Measurements from ENCODE around the gene ANO3.

The ANO3 gene

GRCh38 chr11:26551186-26551801 is 219.4 kb downstream of the ANO3 start:
- no peak overlapping the region for H3K4me3 ChIP-seq (ENCODE audit: low read depth, low read length)
- TF ChIP-seq POLR2A (IDR thresholded peaks at IDR 0.05; ENCODE audit: extremely low read depth, insufficient read length): no peak
- peak; percentile 18 for TF ChIP-seq CTCF (IDR thresholded peaks at IDR 0.05; ENCODE audit: low read depth, low read length)
- DNase-seq (ENCODE audit: low read depth): no peak

- DNase-seq (ENCODE audit: low read depth): no peak
- TF ChIP-seq MAX (IDR thresholded peaks at IDR 0.05; ENCODE audit: low read depth, low read length): no peak
- no peak for TF ChIP-seq CTCF (IDR thresholded peaks at IDR 0.05; ENCODE audit: low read depth, low read length)
- TF ChIP-seq MYC (IDR thresholded peaks at IDR 0.05; ENCODE audit: low read depth, low read length): no peak
- TF ChIP-seq POLR2A (IDR thresholded peaks at IDR 0.05; ENCODE audit: extremely low read depth, insufficient read length): no peak
- H3K4me3 ChIP-seq (ENCODE audit: low read depth, low read length): no peak overlapping the region
These were observed 221.3 kb downstream of the ANO3 start for GRCh38 chr11:26553182-26553581.

- DNase-seq (ENCODE audit: low read depth): no peak
- TF ChIP-seq MAX (IDR thresholded peaks at IDR 0.05; ENCODE audit: low read depth, low read length): no peak
- no peak for TF ChIP-seq POLR2A (IDR thresholded peaks at IDR 0.05; ENCODE audit: extremely low read depth, insufficient read length)
- no peak for TF ChIP-seq MYC (IDR thresholded peaks at IDR 0.05; ENCODE audit: low read depth, low read length)
- TF ChIP-seq CTCF (IDR thresholded peaks at IDR 0.05; ENCODE audit: low read depth, low read length): no peak
- H3K4me3 ChIP-seq (ENCODE audit: low read depth, low read length): no peak overlapping the region
These were observed 222.5 kb downstream of the ANO3 start for GRCh38 chr11:26554455-26554854.

GRCh38 chr11:26556582-26556981 is 224.7 kb downstream of the ANO3 start:
- no peak for DNase-seq (ENCODE audit: low read depth)
- TF ChIP-seq MAX (IDR thresholded peaks at IDR 0.05; ENCODE audit: low read depth, low read length) (no peak), CTCF (IDR thresholded peaks at IDR 0.05; ENCODE audit: low read depth, low read length) (no peak), POLR2A (IDR thresholded peaks at IDR 0.05; ENCODE audit: extremely low read depth, insufficient read length) (no peak), MYC (IDR thresholded peaks at IDR 0.05; ENCODE audit: low read depth, low read length) (no peak)

GRCh38 chr11:26557666-26558065 is 225.7 kb downstream of the ANO3 start:
- DNase-seq (ENCODE audit: low read depth): no peak
- no peak for TF ChIP-seq MYC (IDR thresholded peaks at IDR 0.05; ENCODE audit: low read depth, low read length)
- TF ChIP-seq POLR2A (IDR thresholded peaks at IDR 0.05; ENCODE audit: extremely low read depth, insufficient read length): no peak
- TF ChIP-seq CTCF (IDR thresholded peaks at IDR 0.05; ENCODE audit: low read depth, low read length): no peak
- no peak for TF ChIP-seq MAX (IDR thresholded peaks at IDR 0.05; ENCODE audit: low read depth, low read length)
- no peak overlapping the region for H3K4me3 ChIP-seq (ENCODE audit: low read depth, low read length)

More at GRCh38 chr11:26556582-26556981, 224.7 kb downstream of the ANO3 start:
- H3K4me3 ChIP-seq (ENCODE audit: low read depth, low read length): no peak overlapping the region

- TF ChIP-seq CTCF (IDR thresholded peaks at IDR 0.05; ENCODE audit: low read depth, low read length) (no peak), MYC (IDR thresholded peaks at IDR 0.05; ENCODE audit: low read depth, low read length) (no peak), MAX (IDR thresholded peaks at IDR 0.05; ENCODE audit: low read depth, low read length) (no peak), POLR2A (IDR thresholded peaks at IDR 0.05; ENCODE audit: extremely low read depth, insufficient read length) (no peak)
- no peak for DNase-seq (ENCODE audit: low read depth)
- H3K4me3 ChIP-seq (ENCODE audit: low read depth, low read length): no peak overlapping the region
These were observed 226.3 kb downstream of the ANO3 start for GRCh38 chr11:26558190-26558589.

Data from NB4 (cell line).